ENCODE measurements around the gene GFER. TPM values are rescaled to one million over a fixed set of nuclear protein-coding genes. Genes with fewer than 3 reads are reported as not detected.
"Not testable (repeated sequence)": the region's sequence is repeated elsewhere in the genome, so short reads cannot be mapped to it uniquely, and the experiment has no call there.

Gene GFER
- total RNA-seq, 1 donor, result 8.6 TPM

- no peak for TF ChIP-seq CTCF (IDR thresholded peaks at IDR 0.05; ENCODE audit: insufficient read depth, low read length)
- peak; percentile 78 for DNase-seq (ENCODE audit: low read depth)
- peak within 1 kb of the TSS; percentile 96 for H3K4me3 ChIP-seq (ENCODE audit: low read depth, low read length)
Measured at GRCh38 chr16:2009791-2010510, 26.0 kb downstream of the GFER start, which contains the start of gene ZNF598. ZNF598 (minus strand) TSS chr16:2009821.

GRCh38 chr16:2011726-2012125 is 27.7 kb downstream of the GFER start:
- not testable (repeated sequence) for H3K4me3 ChIP-seq (ENCODE audit: low read depth, low read length); DNase-seq (ENCODE audit: low read depth)

GRCh38 chr16:2013527-2013926 is 29.5 kb downstream of the GFER start:
- DNase-seq (ENCODE audit: low read depth), result no peak
- H3K4me3 ChIP-seq (ENCODE audit: low read depth, low read length), result no peak overlapping the region
- no peak for TF ChIP-seq CTCF (IDR thresholded peaks at IDR 0.05; ENCODE audit: insufficient read depth, low read length)

- H3K4me3 ChIP-seq (ENCODE audit: low read depth, low read length), result no peak overlapping the region
- DNase-seq (ENCODE audit: low read depth), result peak; percentile 65
- TF ChIP-seq CTCF (IDR thresholded peaks at IDR 0.05; ENCODE audit: insufficient read depth, low read length), result no peak
Measured at GRCh38 chr16:2015117-2015946, 31.3 kb downstream of the GFER start.

GRCh38 chr16:2015947-2016208 is 31.9 kb downstream of the GFER start:
- H3K4me3 ChIP-seq (ENCODE audit: low read depth, low read length), result no peak overlapping the region
- no peak for TF ChIP-seq CTCF (IDR thresholded peaks at IDR 0.05; ENCODE audit: insufficient read depth, low read length)
- no peak for DNase-seq (ENCODE audit: low read depth)

GRCh38 chr16:2016407-2016922 is 32.5 kb downstream of the GFER start:
- no peak overlapping the region for H3K4me3 ChIP-seq (ENCODE audit: low read depth, low read length)
- no peak for DNase-seq (ENCODE audit: low read depth)
- TF ChIP-seq CTCF (IDR thresholded peaks at IDR 0.05; ENCODE audit: insufficient read depth, low read length), result peak; percentile 47

- no peak for TF ChIP-seq CTCF (IDR thresholded peaks at IDR 0.05; ENCODE audit: insufficient read depth, low read length)
- no peak within 1 kb of the TSS for H3K4me3 ChIP-seq (ENCODE audit: low read depth, low read length)
- no peak for DNase-seq (ENCODE audit: low read depth)
Measured at GRCh38 chr16:2019518-2019920, 35.5 kb downstream of the GFER start, which contains the start of gene NPW. NPW (plus strand) TSS chr16:2019785.

All from fibroblast of the aortic adventitia (primary cell).